GM10847 (cell line): Measurements from ENCODE around the gene TBX10.
A peak's percentile ranks its signal among the peaks of the same experiment; 100 is the strongest.

Experiments used
- POLR2A ChIP-seq: IDR thresholded peaks from 2 replicates; pipeline ENCODE4 v1.6.1; 2011; ENCODE audit not compliant: insufficient read length; ENCODE audit errors: extremely low read depth

The TBX10 gene

GRCh38 chr11:67594480-67594879 is 45.1 kb downstream of the TBX10 start:
- TF ChIP-seq POLR2A, result no peak

- TF ChIP-seq POLR2A, result no peak
These were observed 46.0 kb downstream of the TBX10 start for GRCh38 chr11:67593565-67593905.

DNA sequence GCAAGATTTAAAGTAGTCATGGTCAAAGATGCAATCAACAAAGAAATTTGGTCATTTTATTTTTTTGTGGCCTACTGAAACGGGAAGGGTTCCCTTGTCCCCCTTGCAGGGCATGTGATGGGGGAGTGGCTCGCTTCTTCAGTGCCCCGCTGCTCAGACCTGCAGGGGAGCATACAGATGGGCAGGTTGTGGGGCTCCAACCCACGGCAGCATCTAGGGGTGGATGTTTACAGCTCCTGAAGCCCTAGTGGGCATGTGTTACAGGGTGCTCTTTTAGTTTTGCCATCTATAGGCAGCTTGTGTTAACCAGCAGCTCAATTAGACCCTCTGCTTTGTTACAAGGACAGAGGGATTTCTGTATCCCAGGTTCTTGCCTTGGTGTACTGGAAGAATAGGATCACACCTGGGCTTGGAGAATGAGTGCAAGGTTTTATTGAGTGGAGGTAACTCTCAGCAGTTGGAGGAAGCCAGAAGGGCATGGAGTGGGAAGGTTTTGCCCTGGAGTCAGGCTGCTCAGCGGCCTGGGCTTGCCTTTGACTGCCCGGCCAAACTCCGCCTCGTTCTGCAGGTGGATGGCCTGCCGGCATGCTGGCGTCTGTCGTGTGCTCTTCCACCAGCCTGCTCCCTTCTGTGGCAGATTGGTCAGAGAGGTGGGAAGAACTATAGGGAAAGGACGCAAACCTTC is 46.5 kb downstream of the TBX10 start:
- no peak for TF ChIP-seq POLR2A

GRCh38 chr11:67588136-67588503 is 51.4 kb downstream of the TBX10 start:
- no peak for TF ChIP-seq POLR2A

DNA sequence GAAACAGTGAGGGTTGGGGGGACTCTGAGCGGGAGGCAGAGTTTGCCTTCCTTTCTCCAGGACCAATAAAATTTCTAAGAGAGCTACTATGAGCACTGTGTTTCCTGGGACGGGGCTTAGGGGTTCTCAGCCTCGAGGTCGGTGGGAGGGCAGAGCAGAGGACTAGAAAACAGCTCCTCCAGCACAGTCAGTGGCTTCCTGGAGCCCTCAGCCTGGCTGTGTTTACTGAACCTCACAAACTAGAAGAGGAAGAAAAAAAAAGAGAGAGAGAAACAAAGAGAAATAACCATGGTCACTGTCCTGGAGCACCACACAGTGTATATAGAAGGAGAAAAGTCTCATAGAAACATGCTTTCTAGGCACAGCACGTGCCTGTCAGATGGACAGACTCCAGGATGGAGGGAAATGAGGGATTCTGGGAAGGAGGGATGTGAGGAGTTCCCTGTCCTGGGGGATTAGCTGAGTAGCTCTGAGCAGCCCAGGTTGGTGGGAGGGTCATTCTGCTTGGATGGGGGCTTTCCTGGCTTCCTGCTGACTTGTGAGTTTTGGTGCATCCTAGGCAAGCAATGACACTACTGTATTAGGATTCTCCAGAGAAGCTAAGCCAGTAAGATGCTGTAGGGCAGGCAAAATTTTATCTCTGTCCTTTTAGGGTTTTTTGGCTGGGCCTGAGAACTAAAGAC is 52.9 kb downstream of the TBX10 start:
- TF ChIP-seq POLR2A, result no peak

DNA sequence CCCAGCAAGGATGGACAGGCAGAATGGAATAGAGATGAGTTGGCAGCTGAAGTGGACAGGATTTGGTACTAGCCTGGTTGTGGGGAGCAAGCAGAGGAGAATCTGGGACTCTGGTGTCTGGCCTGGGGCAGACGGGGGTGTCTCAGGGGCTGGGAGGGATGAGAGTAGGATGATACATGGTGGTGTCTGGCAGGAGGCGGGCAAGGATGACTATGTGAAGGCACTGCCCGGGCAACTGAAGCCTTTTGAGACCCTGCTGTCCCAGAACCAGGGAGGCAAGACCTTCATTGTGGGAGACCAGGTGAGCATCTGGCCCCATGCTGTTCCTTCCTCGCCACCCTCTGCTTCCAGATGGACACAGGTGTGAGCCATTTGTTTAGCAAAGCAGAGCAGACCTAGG is 53.7 kb downstream of the TBX10 start:
- no peak for TF ChIP-seq POLR2A

GRCh38 chr11:67584881-67585873 is 54.4 kb downstream of the TBX10 start:
- no peak for TF ChIP-seq POLR2A

GRCh38 chr11:67584205-67584880 is 55.2 kb downstream of the TBX10 start:
- no peak for TF ChIP-seq POLR2A

GRCh38 chr11:67583247-67584204 is 56.0 kb downstream of the TBX10 start, which contains the start of gene GSTP1:
TSS of gene GSTP1 (plus strand) at chr11:67583812. CDS start at chr11:67583844, 32 bp downstream.
- TF ChIP-seq POLR2A, result peak; percentile 97

DNA sequence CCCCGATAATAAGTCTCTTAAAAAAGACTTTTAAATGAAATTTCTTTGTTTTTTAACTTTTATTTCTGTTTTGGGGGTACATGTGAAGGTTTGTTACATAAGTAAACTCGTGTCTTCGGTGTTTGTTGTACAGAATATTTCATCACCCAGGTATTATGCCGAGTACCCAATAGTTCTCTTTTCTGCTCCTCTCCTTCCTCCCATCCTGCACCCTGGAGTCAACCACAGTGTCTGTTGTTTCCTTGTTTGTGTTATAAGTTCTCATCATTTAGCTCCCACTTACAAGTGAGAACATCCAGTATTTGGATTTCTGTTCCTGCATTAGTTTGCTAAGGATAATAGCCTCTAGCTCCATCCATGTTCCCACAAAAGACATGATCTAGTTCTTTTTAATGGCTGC is 57.6 kb downstream of the TBX10 start:
- no peak for TF ChIP-seq POLR2A

DNA sequence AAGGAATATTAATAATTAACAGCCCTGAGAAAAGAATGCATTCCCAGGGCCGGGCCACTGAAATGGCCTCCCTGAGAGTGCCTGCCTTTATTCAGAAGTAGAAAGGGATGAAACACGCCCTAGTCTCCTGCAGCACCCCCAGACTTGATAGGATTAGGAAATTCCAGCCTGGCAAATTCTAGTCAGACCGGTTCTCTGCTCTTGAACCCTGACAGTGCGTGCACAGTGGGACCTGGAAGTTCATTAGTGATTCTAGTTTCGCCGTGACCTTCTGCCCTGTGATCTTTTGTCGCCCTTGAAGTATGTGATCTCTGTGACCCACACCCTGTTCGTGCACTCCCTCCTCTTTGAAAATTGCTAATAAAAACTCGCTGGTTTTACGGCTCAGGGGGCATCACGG is 58.1 kb downstream of the TBX10 start:
- TF ChIP-seq POLR2A, result no peak
